GM23248 (cell line): ENCODE results near the gene C1orf116. TPM values are rescaled to one million over a fixed set of nuclear protein-coding genes. Genes with fewer than 3 reads are reported as not detected.

Source experiments
- DNase-seq: peaks from one replicate; pipeline ENCODE4 v3.0.0-alpha.2; 2015
- H2AFZ ChIP-seq: fragments of 200-600 bp; sonication (generic); 2 replicates; pipeline ENCODE4 v1.6.1; 2016; ENCODE audit warnings: antibody characterized with exemption
- H3F3A ChIP-seq: fragments of 200-600 bp; sonication (generic); 2 replicates; pipeline ENCODE4 v1.6.1; 2016; ENCODE audit warnings: mild to moderate bottlenecking, antibody characterized with exemption, mixed run types; ENCODE audit not compliant: insufficient read depth
- H3K27ac ChIP-seq: fragments of 200-600 bp; sonication (generic); 2 replicates; pipeline ENCODE4 v1.5.1; 2016; ENCODE audit warnings: mild to moderate bottlenecking
- H3K27me3 ChIP-seq: fragments of 200-600 bp; sonication (generic); replicated peaks from 2 replicates; pipeline ENCODE4 v1.6.1; 2016; ENCODE audit warnings: mild to moderate bottlenecking; ENCODE audit not compliant: insufficient read depth
- H3K36me3 ChIP-seq: fragments of 200-600 bp; sonication (generic); 2 replicates; pipeline ENCODE4 v1.6.1; 2016; ENCODE audit warnings: low read depth, mild to moderate bottlenecking
- H3K4me1 ChIP-seq: fragments of 200-600 bp; sonication (generic); 2 replicates; pipeline ENCODE4 v1.6.1; 2016; ENCODE audit warnings: mild to moderate bottlenecking; ENCODE audit not compliant: insufficient read depth
- H3K4me2 ChIP-seq: fragments of 200-600 bp; sonication (generic); one replicate; pipeline ENCODE4 v1.6.1; 2016; ENCODE audit warnings: mild to moderate bottlenecking; ENCODE audit not compliant: unreplicated experiment
- H3K4me3 ChIP-seq: fragments of 200-600 bp; sonication (generic); 2 replicates; pipeline ENCODE4 v1.5.1; 2016; ENCODE audit warnings: mild to moderate bottlenecking
- H3K79me2 ChIP-seq: fragments of 200-600 bp; sonication (generic); 2 replicates; pipeline ENCODE4 v1.6.1; 2016; ENCODE audit warnings: mild to moderate bottlenecking; ENCODE audit not compliant: insufficient read depth
- H3K9ac ChIP-seq: fragments of 200-600 bp; sonication (generic); 2 replicates; pipeline ENCODE4 v1.6.1; 2016; ENCODE audit warnings: mild to moderate bottlenecking
- H3K9me2 ChIP-seq: fragments of 200-600 bp; sonication (generic); 2 replicates; pipeline ENCODE4 v1.6.1; 2016; ENCODE audit warnings: mixed run types, mild to moderate bottlenecking, moderate library complexity; ENCODE audit not compliant: insufficient read depth
- H3K9me3 ChIP-seq: fragments of 200-600 bp; sonication (generic); one replicate; pipeline ENCODE4 v1.6.1; 2017; ENCODE audit warnings: low read depth
- H4K20me1 ChIP-seq: fragments of 200-600 bp; sonication (generic); 2 replicates; pipeline ENCODE4 v1.6.0; 2016; ENCODE audit not compliant: insufficient read depth
- EZH2 ChIP-seq: fragments of 200-600 bp; sonication (generic); IDR thresholded peaks from 2 replicates; pipeline ENCODE4 v1.6.1; 2018; ENCODE audit warnings: antibody characterized with exemption, mild to moderate bottlenecking; ENCODE audit not compliant: insufficient read depth, poor library complexity, severe bottlenecking
- EZH2phosphoT487 ChIP-seq: fragments of 200-600 bp; sonication (generic); IDR thresholded peaks from 2 replicates; pipeline ENCODE4 v1.6.1; 2018; ENCODE audit warnings: antibody characterized with exemption, moderate library complexity, mild to moderate bottlenecking, low read depth; ENCODE audit not compliant: insufficient read depth
- whole genome bisulfite sequencing, 2 experiments: methylation state at CpG; one replicate each; pipeline ENCODE4 v1.1.6; 2015 to 2017; ENCODE audit warnings: low lambda C conversion rate in 2 of 2, low coverage in 1 of 2; ENCODE audit errors: missing lambda C conversion rate in 2 of 2; 5-methylcytosine and 5-hydroxymethylcytosine counted together
- in situ Hi-C: fragments of 300-500 bp; cut with MboI; formaldehyde crosslinking; loops from 2 replicates; pipeline ENCODE4 v1.15.0; 2020
- polyA plus RNA-seq: library from polyadenylated mRNA; unstranded; fragments of >200 nt; fragmentation: Nextera tagmentation; extraction: Ambion mirVana; gene quantifications from 2 replicates; pipeline ENCODE4 v1.2.1, GENCODE V29; 2016
- total RNA-seq: library from RNA; depleted of rRNA; stranded (reverse); fragments of >200 nt; shearing (Covaris generic); gene quantifications from 2 replicates; pipeline ENCODE4 v1.2.3, GENCODE V29; 2014

The C1orf116 gene
- total and polyA plus RNA-seq, 2 experiments from 2014 or later, result not detected

- Histone ChIP-seq H2AFZ (no peak overlapping the region), H3K9me3 (no peaks in the 10 kb centered on the region), H3K4me1 (no peaks in the 10 kb centered on the region), H3F3A (peaks cover 4% of the 10 kb centered on the region; the same call in 1 of the 2 replicates), H3K4me2 (no peak overlapping the region), H3K4me3 (no peak overlapping the region), H3K36me3 (no peaks in the 10 kb centered on the region), H3K9me2 (no peaks in the 10 kb centered on the region), H3K9ac (no peak overlapping the region), H3K79me2 (no peaks in the 10 kb centered on the region), H3K27me3 (no peaks in the 10 kb centered on the region), H4K20me1 (no peaks in the 10 kb centered on the region), H3K27ac (no peak overlapping the region)
- TF ChIP-seq EZH2, result no peak
- TF ChIP-seq EZH2phosphoT487, result no peak
- no peak for DNase-seq
- in situ Hi-C loops, result no loop called here
- 76 to 83% methylated on average over 6 of the region's 6 CpGs for WGBS, 2 experiments
These were observed 26.6 kb upstream of the C1orf116 start for GRCh38 chr1:207058878-207059867.

GRCh38 chr1:207058252-207058651 is 25.7 kb upstream of the C1orf116 start:
- no peak overlapping the region for H3K9ac ChIP-seq
- in situ Hi-C loops, result no loop called here
- DNase-seq, result no peak
- TF ChIP-seq EZH2, result no peak
- TF ChIP-seq EZH2phosphoT487, result no peak
- H4K20me1 ChIP-seq, result no peaks in the 10 kb centered on the region
- H3K4me2 ChIP-seq, result no peak overlapping the region
- H3K4me1 ChIP-seq, result no peaks in the 10 kb centered on the region
- no peak overlapping the region for H3K4me3 ChIP-seq
- no peaks in the 10 kb centered on the region for H3K9me2 ChIP-seq
- H3K36me3 ChIP-seq, result no peaks in the 10 kb centered on the region
- no peak overlapping the region for H3K27ac ChIP-seq
- no peaks in the 10 kb centered on the region for H3K79me2 ChIP-seq
- no peaks in the 10 kb centered on the region for H3K27me3 ChIP-seq
- WGBS, 2 experiments, result 69 to 78% methylated on average over 4 of the region's 4 CpGs
- no peaks in the 10 kb centered on the region for H3K9me3 ChIP-seq
- H3F3A ChIP-seq, result peaks cover 6% of the 10 kb centered on the region; the same call in 1 of the 2 replicates
- H2AFZ ChIP-seq, result no peak overlapping the region

- in situ Hi-C loops, result no loop called here
- Histone ChIP-seq H3K27ac (no peak overlapping the region), H3K9me3 (no peaks in the 10 kb centered on the region), H3K9me2 (no peaks in the 10 kb centered on the region), H3K36me3 (no peaks in the 10 kb centered on the region), H3K9ac (no peak overlapping the region), H3K4me2 (no peak overlapping the region), H2AFZ (no peak overlapping the region), H3K79me2 (no peaks in the 10 kb centered on the region), H3K27me3 (no peaks in the 10 kb centered on the region), H3K4me1 (peaks cover 9% of the 10 kb centered on the region), H4K20me1 (no peaks in the 10 kb centered on the region), H3F3A (peaks cover 16% of the 10 kb centered on the region), H3K4me3 (no peak overlapping the region)
- TF ChIP-seq EZH2phosphoT487 (no peak), EZH2 (no peak)
- DNase-seq, result no peak
- WGBS, 2 experiments, result 92 to 97% methylated on average over 6 of the region's 6 CpGs
These were observed 24.1 kb upstream of the C1orf116 start for GRCh38 chr1:207056673-207057072.

- Histone ChIP-seq H3K27ac (no peak overlapping the region), H2AFZ (no peak overlapping the region), H3K9ac (no peak overlapping the region), H3K27me3 (no peaks in the 10 kb centered on the region), H4K20me1 (no peaks in the 10 kb centered on the region), H3K9me2 (no peaks in the 10 kb centered on the region), H3K36me3 (no peaks in the 10 kb centered on the region), H3K4me3 (no peak overlapping the region), H3F3A (peaks cover 24% of the 10 kb centered on the region), H3K4me1 (peaks cover 11% of the 10 kb centered on the region), H3K4me2 (no peak overlapping the region), H3K79me2 (peaks cover 2% of the 10 kb centered on the region), H3K9me3 (no peaks in the 10 kb centered on the region)
- TF ChIP-seq EZH2phosphoT487, result no peak
- no peak for TF ChIP-seq EZH2
- 71 to 73% methylated on average over 3 of the region's 3 CpGs for WGBS, 2 experiments
- no peak for DNase-seq
- in situ Hi-C loops, result no loop called here
These were observed 22.9 kb upstream of the C1orf116 start for GRCh38 chr1:207055386-207056001.
